ENCODE results near the gene ENDOU.

The ENDOU gene, protein sequence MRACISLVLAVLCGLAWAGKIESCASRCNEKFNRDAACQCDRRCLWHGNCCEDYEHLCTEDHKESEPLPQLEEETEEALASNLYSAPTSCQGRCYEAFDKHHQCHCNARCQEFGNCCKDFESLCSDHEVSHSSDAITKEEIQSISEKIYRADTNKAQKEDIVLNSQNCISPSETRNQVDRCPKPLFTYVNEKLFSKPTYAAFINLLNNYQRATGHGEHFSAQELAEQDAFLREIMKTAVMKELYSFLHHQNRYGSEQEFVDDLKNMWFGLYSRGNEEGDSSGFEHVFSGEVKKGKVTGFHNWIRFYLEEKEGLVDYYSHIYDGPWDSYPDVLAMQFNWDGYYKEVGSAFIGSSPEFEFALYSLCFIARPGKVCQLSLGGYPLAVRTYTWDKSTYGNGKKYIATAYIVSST

DNA sequence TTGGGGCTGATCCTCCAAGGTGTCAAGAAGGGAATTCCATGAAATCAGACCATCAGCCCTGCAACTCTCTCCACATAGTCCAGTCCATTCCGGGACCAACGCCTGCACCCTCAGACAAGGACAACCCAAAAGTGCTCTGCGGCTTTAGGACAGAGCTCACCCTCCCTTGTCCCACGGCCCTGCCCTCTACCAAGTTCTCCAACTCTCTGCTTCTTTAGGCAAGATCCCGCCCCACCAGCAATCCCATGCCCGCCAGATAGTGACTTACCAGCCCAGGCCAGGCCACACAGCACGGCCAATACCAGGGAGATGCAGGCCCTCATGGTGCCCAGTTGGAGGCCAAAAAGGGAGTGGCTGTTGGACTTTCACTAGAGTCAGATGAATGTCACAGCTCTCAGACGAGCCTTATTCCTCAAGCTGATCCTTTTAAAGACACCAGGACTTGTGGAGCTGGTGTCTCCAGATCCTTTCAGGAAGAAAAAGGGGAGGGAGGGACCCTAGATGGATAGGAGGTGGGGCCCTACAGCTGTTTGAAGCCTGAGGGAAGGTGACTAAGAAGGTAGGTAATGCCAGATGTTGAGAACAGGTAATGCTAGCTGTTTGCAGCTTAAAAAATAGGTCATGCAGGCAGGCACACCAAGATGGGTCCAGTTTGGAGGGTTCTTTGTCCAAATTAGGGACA, at the start of gene ENDOU:
TSS of gene ENDOU (minus strand) at position 400 of the 682 bp plus-strand sequence. CDS start at position 323, 77 bp downstream.
- DNase-seq = no peak

DNA sequence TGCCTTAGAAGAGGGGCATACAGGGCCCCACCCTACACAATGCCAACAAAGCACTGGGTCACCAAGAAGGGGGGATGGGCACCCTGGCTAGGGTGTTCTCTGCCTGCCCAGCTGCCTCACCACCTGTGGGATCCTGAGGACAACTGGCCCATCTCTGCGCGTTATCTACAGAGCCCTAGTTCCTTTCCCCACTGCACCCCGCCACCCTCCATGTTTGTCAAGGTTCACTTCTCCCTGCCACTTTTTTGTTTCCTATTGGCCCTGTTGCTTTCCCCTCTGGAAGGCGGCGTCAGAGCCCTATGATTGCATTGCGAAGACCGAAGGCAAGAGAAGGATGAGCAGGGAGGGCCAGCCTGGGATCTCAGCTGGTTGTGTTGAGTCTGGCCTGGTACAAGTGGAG, 49.4 kb upstream of the ENDOU start:
- DNase-seq = peak in 5 of 58 donors; percentile 16 to 47 (median 32)

DNA sequence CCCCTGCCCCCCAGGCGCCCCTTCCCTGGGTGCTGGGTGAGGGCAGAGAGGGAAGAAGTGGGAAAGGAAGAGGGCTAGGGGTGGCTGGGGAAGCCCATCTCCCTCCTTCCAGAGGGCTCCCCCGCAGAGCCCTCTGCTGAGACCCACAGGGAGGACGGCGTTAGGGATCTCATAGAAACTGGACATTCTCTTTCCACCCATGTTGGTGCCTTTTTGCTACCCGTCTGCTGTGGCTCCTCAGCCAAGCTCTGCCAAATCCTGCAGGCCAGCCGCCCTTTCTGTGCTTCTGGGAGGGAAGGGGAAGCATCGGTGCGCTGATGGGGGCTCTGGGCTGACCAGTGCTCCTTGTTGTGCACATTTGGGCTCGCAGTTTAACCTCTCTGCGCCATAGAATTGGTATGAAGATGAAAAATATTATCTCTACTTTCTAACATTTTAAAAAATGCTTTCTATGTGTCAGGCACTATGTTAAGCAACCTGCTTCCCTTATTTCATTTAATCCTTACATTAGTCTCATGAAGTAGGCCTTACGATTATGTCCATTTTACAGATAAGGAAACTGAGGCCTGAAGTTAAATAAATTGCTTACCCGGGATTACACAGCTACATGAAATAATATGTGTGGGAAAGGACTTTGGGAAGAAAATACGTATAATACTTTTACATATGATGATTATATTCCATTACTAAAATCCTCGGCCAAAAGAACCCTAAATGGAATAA, 48.7 kb upstream of the ENDOU start:
- peak in 5 of 58 donors; percentile 35 to 61 (median 58) for DNase-seq

DNA sequence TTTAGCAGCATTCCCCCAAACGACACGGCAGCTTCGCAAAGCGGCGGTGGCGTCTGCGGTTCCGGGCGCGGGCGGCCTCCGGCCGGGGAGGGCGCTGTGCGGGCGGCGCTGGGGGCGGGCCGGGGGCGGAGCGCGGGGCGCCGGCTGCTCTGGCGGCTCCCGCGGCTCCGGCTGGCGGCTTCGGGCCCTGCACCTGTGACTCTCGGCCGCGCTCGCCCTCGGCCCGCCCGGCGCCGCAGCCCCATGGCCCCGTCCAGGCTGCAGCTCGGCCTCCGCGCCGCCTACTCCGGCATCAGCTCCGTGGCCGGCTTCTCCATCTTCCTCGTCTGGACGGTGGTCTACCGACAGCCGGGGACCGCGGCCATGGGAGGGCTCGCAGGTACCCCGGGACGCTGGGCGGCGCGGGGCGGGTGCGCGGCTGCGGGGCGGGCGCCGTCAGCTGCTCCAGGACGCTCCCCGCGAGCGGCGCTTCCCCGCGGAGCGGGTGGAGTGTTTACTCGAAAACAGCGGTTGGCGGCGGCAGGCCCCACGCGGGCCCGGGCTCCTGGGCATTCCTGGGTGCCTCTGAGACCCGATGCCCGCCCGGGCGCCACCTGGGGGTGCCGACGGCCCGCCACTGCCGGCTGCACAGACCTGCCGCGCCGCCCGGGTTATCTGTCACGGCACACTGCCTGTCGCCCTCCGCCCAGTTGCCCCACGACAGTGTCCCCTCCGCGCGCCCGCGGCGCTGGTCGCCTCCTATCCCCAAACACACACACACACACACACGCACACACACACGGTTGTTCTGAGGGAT, 48.0 kb upstream of the ENDOU start, which contains the start of gene SLC48A1:
TSS of gene SLC48A1 (plus strand) at position 177 of the 796 bp plus-strand sequence. CDS start at position 244, 67 bp downstream.
- DNase-seq = peak in 55 of 58 donors; percentile 16 to 83 (median 63)

DNA sequence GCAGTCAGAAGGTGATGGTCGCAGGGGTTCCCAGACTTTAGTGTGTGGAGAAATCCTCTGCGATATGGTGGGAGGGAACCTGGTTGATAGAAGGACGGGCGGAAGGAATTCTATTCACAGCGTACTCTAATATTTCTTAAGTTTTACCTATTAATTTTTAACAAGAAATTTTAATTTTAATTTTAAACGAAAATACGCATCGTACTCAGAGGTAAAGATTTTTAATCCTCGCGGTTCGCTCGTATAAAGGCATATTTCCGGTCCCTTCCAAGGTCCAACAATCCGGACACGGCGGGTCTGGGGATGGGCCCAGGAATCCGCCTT, 47.4 kb upstream of the ENDOU start:
- no peak for DNase-seq

DNA sequence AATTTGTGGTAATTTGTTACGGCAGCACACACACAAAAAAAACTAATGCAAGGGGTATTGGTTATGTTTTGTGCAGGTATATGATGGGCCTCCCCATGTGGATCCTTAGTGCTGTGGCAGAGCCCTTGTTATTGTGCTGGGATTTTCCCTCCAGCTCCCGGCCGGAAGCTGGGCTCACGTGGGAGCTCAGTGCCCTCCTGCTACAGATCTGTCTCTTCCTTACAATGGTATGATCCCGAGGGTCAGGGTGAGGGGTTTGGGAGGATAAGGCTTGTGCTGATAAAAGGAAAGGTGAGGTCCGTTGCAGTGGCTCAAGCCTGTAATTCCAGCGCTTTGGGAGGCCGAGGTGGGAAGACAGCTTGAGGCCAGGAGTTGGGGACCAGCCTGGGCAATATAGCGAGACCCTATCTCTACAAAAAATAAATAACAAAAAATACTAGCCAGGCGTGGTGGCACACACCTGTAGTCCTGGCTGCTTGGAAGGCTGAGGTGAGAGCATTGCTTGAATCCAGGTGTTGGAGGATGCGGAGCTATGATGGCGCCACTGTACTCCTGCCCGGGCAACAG, 46.9 kb upstream of the ENDOU start:
- peak in 9 of 58 donors; percentile 15 to 40 (median 29) for DNase-seq

DNA sequence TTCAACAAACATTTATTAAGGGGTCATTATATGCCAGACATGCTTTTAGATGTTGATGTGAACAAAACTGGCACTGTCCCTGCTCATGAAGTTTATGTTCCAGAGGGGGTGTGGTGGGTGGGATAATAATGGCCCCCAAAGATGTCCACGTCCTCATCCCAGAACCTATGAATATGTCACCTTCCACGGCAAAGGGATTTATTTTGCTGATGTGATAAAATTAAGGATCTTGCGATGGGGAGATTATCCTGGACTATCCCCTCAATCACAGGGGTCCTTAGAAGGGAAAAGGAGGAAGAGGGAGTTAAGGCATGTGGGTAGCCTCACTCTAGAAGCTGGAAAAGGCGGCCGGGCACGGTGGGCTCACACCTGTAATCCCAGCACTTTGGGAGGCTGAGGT, 46.0 kb upstream of the ENDOU start:
- DNase-seq = no peak

DNA sequence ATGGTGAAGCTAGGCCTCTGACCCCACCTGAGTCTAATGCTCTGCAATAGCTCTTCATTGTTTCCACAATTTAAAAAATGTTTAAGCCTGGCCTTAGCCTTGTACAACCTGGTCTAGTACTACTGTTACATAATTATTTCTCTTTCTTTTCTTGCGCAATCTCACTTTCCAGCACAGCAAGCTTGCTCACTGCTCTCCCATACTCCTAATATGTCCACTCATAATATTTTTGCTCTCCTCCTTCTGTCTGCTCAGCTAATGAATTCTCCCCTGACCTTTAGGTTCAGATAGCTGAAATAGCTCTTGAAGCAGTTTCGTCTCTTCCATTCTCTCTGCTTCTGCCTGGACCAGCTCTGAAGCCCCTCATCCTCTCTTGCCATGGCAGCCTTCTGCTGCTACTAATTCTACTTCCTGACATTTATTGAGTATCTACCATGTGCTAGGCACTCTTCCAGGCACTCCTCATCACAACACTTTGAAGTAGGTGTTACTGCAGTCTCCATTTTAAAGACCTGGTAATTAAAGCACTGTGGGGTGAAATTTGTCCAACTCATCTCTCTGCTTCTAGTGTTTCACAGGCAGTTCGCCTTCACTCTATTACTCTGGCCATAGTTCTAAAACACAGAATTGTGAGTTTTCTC, 44.9 kb upstream of the ENDOU start:
- no peak for DNase-seq

DNA sequence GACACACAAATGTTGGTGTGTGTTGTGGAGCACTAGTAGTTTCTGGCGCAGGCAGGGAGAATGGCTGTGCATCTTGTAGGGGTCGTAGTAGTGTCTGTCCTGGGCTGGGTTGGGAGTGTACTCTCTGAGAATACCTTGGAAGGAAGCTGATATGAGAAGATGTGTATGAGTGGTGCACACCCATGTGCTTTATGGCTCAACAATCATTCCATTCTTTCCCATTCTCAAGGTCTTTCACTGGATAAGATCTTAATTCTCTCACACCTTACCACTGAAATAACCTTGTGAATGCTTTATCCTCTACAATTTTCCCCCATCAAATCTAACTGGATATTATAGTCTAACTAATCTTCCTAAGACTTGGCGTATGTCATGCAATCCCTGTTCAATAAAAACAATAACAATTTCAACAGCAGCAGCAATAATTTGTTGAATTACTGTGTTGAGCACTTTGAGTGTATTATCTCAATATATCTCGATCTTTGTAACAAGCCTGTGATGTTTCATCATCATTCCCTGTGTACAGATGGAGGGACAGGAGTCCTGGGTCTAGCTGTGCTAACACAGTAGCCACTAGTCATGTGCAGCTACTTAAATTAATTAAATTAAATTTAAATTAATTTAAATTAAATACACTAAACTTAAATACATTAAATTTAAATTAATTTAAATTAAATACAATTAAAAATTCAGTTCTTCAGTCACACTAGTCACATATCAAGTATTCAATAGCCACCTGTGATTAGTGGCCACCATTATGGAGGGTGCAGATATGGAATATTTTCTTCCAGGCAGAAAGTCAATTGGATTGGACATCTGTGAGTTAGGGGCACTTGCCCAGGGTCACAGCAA, 44.2 kb upstream of the ENDOU start:
- DNase-seq = no peak

DNA sequence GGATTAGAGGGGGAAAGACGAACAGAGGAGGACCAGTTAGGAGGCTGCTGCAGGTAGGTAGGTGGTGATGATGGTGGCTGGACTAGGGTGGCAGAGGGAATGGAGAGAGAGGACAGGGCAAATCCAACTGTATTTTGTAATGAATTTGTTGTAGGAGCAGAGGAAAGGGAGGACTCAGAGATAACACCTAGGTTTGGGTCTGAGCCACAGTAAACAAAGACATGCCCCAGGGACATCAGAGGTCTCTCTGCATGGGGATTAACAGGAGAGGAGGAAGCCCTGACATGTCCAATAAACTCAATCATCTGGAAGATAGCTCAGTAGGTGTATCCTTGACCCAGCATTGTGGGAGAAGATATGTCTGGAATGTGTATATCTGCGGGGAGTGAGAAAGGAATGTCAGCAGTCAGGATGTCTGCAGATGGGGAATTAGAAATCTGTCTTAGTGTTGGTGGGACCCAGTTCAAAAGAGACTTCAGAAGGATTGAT, 43.1 kb upstream of the ENDOU start:
- no peak for DNase-seq

DNA sequence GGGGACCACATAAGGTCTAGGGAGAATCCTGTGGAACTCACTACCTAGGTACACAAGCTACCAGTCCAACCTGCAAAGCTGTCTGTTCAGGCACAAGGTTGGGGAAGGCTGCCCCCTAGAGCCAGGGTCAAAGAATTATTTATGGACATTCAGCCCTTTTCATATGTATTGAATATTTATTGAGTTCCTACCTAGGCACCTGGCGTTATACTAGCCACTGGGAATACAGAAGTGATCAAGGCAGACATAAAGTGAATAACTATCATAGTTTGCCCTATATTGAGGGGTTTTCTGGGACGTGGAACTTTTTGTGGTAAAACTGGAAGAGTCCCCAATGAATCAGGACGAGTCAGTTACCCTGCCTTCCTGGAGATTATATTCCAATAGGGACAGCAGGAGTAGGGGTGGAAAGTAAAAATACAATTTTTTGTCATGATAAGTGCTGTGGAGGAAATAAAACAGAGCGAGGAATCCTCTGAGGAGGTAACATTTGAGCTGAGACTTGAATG, 42.0 kb upstream of the ENDOU start:
- peak in 22 of 58 donors; percentile 6 to 62 (median 33) for DNase-seq

DNA sequence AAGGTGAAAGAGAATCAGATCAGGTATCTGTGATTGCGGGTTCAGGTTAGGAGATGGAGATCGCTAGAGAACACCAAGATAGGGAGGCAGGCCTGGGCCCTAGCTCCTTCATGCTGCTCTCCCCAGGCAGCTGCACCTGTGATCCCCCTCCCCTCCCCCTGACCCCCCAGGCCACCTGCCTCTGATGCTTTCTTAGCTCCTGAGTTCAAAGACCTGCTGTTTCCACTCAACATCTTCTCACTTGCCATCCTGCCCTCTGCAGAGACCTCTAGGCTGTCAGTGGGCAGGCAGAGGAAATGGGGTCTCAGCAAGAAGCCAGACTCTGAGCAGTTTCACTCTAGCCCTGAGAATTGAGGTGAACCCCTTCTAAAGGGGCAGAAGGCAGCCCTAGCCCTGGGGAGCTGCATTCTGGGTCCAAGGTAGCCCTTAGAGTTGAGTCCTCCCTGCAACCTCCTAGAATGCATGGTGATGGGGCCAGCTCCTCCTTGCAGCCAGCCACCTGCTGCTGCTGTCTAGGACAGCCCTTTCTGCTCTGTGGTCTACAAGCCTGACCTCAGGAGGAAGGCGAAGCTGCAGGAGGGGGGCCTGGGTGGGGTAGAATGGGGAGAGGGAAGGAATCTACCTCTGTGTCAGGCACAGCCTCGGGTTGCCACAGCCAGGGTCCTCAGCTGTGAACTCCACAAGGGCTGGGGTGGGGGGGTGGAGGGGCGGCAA, 41.4 kb upstream of the ENDOU start:
- no peak for DNase-seq

DNA sequence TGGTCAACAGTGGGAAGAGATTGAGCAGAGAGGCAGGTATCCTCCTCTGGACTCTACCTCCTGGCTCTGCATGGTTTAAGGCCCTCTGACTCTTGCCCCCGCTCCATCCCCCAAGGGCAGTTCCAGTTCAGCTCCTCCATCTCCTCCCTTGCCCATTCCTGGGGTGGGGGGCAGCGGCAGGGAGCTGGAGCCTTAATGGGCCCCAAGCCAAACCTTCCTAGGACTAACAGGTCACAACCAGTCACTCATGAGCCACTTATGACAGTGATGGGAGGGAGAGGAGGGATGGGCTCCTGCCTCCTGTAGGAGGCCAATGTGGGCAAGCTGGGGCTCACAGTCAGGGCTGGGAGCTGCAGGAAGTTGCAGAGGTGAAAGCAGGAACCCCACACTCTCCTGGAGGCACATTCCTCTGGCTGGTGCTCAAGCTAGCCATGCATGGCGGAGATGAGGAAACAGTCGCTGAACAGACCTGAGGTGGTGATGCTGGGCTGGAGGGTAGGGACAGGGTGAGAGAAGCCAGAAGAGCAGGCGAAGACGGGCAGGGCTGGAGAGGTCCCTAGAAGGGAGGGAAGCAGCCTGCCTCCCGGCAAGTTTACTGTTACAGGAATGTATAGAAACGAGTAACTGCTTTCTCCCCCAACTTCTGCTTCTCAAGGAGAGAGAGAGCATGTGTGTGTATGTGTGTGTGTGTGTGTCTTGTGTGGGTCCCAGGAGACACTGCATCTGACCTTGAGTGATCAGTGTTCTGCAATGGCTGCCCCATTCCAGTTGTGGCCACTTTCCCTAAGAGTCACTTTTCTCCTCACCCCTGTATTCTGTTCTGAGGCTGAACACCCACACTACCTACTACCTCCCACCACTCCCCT, 38.4 kb upstream of the ENDOU start:
- DNase-seq = no peak

DNA sequence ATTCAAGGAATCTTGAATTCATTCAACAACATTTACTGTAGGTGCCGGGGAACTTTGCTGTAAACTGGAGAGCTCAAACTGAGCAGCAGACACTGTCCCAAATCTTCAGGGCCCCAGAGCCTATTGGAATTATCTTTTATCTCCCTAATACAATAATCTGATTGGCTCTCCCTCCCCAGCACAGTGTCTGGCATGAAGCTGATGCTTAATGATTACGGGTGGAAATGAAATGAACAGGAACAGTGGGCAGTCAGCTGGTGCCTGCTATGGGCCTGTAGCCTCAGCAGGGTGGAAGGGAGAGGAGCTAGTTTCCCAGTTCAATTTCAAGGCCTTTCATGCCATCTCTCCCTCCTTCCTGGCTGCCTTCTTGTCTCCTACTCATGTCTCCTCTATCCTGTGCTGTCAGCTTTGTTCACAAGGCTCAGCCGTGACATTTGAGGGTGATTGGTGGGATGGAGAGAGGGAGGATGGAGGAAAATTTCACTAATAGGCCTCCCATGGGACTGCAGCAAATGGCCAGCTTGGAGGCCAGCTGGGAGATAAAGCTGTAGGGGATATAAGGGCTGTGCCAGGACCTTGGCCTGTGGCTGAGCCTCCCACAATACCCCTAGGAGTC, 37.7 kb upstream of the ENDOU start:
- no peak for DNase-seq

DNA sequence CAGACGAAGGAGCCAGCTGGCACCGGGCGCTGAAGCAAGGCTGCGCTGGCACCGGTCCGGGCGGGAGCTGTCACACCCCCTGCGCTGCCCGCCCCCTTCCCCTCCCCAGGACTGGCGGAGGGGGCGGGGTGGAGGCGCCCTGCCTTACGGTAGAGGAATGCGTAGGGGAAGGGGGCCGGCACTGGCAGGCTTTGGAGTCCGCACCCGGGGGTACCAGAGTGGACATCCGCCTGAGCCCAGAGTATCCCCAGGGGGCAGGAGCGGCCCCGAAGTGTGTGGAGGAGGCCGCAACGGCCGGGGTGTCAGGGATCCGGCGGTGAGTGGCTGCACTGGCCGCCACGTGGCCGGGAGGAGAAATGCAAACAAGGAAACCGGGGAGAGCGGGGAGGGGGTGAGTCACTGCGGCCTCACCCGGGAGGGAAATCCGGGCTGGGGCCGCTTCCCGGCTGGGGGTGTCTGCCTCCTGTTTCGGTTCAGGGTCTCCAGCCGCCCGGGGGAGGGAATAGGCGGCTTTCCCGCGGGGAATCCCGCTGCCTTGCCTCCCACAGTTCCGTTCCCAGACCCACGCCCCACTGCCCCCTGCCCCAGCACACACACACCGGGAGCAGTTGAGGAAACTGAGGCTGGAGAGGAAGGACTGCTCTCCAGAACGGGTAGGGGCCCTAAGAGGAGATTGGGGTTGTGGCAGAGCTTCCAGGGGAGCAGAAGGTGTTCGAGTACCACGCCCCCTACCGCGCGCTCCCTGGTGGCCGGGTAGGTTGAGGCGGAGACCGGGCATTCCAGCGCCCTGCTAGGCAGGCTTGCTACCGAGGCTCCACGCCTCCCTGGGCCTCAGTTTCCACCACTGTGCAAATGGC, 33.8 kb upstream of the ENDOU start, which contains the start of gene RAPGEF3:
TSS of gene RAPGEF3 (minus strand) at position 47 of the 857 bp plus-strand sequence. CDS start 324 bp downstream, outside the sequence.
- DNase-seq = peak; percentile 64 to 99 (median 92)

DNA sequence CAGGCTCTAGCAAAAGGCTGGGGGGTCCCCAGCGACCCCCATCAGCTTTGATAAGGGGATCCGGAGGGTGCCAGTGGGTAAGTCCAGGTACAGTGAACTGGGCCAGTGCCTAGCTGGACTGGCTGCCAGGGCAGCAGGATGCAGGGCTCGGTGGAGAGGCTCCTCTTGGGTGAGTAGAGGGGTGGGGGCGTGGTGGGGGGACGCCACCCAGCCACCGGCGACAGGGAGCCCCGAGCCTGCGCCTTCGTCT, 33.2 kb upstream of the ENDOU start:
- peak in 1 of 58 donors; percentile 60 for DNase-seq

Measured in anterior cingulate cortex (tissue), 58 donors.